H1 (cell line): ENCODE data around the gene CMTR2. TPM values are rescaled to one million over a fixed set of nuclear protein-coding genes. Genes with fewer than 3 reads are reported as not detected.

Experiments used
- POU5F1 ChIP-seq: IDR thresholded peaks from 2 replicates; pipeline ENCODE4 v1.6.1; 2011; ENCODE audit warnings: low read depth, mild to moderate bottlenecking, low read length, moderate library complexity
- SIN3A ChIP-seq, 2 experiments: IDR thresholded peaks in 1 of 2; conservative IDR thresholded peaks in 1 of 2; 2 replicates each; pipeline ENCODE4 v1.6.1; 2011 to 2012; ENCODE audit warnings: low read length in 2 of 2, improper control_type of control experiment in 1 of 2, low read depth in 1 of 2, mild to moderate bottlenecking in 1 of 2
- SP4 ChIP-seq: IDR thresholded peaks from 2 replicates; pipeline ENCODE4 v1.6.1; 2012; ENCODE audit warnings: low read length, inconsistent platforms
- polyA plus RNA-seq, 7 experiments: library from polyadenylated mRNA; depleted of rRNA in 3 of 7; stranded (reverse) in 5 of 7; unstranded in 2 of 7; fragments of >200 nt in 5 of 7; fragments of 200-250 nt in 2 of 7; gene quantifications; 1 replicate in 5 of 7; 2 replicates in 1 of 7; 4 replicates in 1 of 7; pipeline versions ENCODE4 v1.2.1 to v1.2.3, GENCODE V29; 2011 to 2013; ENCODE audit warnings: missing spikeins in 2 of 7, mixed read lengths in 2 of 7
- total RNA-seq: library from RNA; stranded (reverse); fragmentation: NEBNext Ultra II Directional; extraction: Animal tissue kit (Norgen Biotek cat#: 25700); gene quantifications from 2 replicates; pipeline ENCODE4 v1.2.1, GENCODE V29; 2021

CMTR2 gene
- total and polyA plus RNA-seq, 2 of the 8 experiments (the other 6 are each of a cell fraction or from before 2014, with no cell fraction given): 8.5 to 12.8 TPM

DNA sequence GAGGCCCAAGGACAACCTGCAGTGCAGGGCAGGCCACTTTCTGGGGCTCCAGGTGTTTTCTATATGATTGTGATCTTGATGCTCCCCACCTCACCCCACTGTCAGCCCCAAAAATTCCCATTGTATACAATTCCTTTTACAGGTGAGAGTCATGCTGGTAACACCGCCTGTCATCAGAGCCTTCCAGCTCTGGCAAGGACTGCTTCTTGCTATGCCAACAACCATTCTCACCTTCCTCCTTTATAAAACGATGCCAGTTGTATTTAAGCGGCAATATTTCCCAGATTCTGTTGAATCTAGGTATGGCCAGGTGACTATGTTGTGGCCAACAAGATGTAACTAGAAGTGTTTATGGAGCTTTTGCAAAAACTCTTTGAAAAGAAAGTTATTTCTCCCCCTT is 38.9 kb upstream of the CMTR2 start (continued):
- TF ChIP-seq SIN3A (conservative IDR thresholded peaks at IDR 0.05 in 1 of 2, IDR thresholded peaks at IDR 0.05 in 1 of 2; ENCODE audit: low read depth in 1 of 2, low read length in 2 of 2) (no peak), POU5F1 (no peak), SP4 (no peak)
